Loucy (cell line): Measurements from ENCODE around the gene TRPT1.

Experiments
- H2AFZ ChIP-seq: fragments of 200-600 bp; sonication (generic); 2 replicates; pipeline ENCODE4 v1.6.0; 2016; ENCODE audit warnings: antibody characterized with exemption, mild to moderate bottlenecking, low read length, moderate library complexity
- H3F3A ChIP-seq: fragments of 200-600 bp; 2 replicates; pipeline ENCODE4 v1.6.0; 2016; ENCODE audit warnings: antibody characterized with exemption, low read depth, mild to moderate bottlenecking
- H3K27me3 ChIP-seq: fragments of 200-600 bp; sonication (generic); 2 replicates; pipeline ENCODE4 v1.6.1; 2014; ENCODE audit warnings: low read length, mild to moderate bottlenecking; ENCODE audit not compliant: insufficient read depth, poor library complexity, severe bottlenecking
- H3K36me3 ChIP-seq: fragments of 200-600 bp; sonication (generic); 2 replicates; pipeline ENCODE4 v1.6.1; 2016; ENCODE audit warnings: low read length; ENCODE audit not compliant: insufficient read depth
- H3K4me1 ChIP-seq: fragments of 200-600 bp; sonication (generic); 2 replicates; pipeline ENCODE4 v1.5.1; 2014; ENCODE audit warnings: low read length, mild to moderate bottlenecking; ENCODE audit not compliant: insufficient read depth, poor library complexity, severe bottlenecking
- H3K4me2 ChIP-seq: fragments of 200-600 bp; sonication (generic); 2 replicates; pipeline ENCODE4 v1.6.0; 2014; ENCODE audit warnings: antibody characterized with exemption, low read length, low read depth, mild to moderate bottlenecking; ENCODE audit not compliant: poor library complexity, severe bottlenecking
- H3K4me3 ChIP-seq: fragments of 200-600 bp; sonication (generic); 2 replicates; pipeline ENCODE4 v1.5.1; 2014; ENCODE audit warnings: low read length, mild to moderate bottlenecking, mixed read lengths; ENCODE audit not compliant: poor library complexity, severe bottlenecking
- H3K79me2 ChIP-seq: fragments of 200-600 bp; sonication (generic); 2 replicates; pipeline ENCODE4 v1.6.1; 2014; ENCODE audit warnings: low read length; ENCODE audit not compliant: insufficient read depth
- H3K9ac ChIP-seq: fragments of 200-600 bp; sonication (generic); 2 replicates; pipeline ENCODE4 v1.6.0; 2014; ENCODE audit warnings: mild to moderate bottlenecking, low read depth, low read length, moderate library complexity; ENCODE audit not compliant: poor library complexity, severe bottlenecking
- H3K9me2 ChIP-seq: fragments of 200-600 bp; sonication (generic); replicated peaks from 2 replicates; pipeline ENCODE4 v1.6.1; 2016; ENCODE audit warnings: low read depth, low read length, mixed read lengths
- H3K9me3 ChIP-seq: fragments of 200-600 bp; sonication (generic); 2 replicates; pipeline ENCODE4 v1.6.1; 2014; ENCODE audit warnings: mild to moderate bottlenecking, antibody characterized with exemption, low read length, low read depth; ENCODE audit not compliant: insufficient read depth
- H4K20me1 ChIP-seq: fragments of 200-600 bp; sonication (generic); 2 replicates; pipeline ENCODE4 v1.6.0; 2014; ENCODE audit warnings: antibody characterized with exemption, low read length, mild to moderate bottlenecking; ENCODE audit not compliant: insufficient read depth, poor library complexity, severe bottlenecking
- EZH2phosphoT487 ChIP-seq: fragments of 200-600 bp; IDR thresholded peaks from 2 replicates; pipeline ENCODE4 v1.6.1; 2018; ENCODE audit warnings: antibody characterized with exemption, mild to moderate bottlenecking, moderate library complexity, borderline replicate concordance
- TF ChIP-seq, protein P1 (sequence below): fragments of 200-600 bp; sonication (generic); conservative IDR thresholded peaks from 2 replicates; pipeline ENCODE4 v1.5.1; 2014; ENCODE audit warnings: mild to moderate bottlenecking, antibody characterized with exemption, low read length

The TRPT1 gene, protein sequence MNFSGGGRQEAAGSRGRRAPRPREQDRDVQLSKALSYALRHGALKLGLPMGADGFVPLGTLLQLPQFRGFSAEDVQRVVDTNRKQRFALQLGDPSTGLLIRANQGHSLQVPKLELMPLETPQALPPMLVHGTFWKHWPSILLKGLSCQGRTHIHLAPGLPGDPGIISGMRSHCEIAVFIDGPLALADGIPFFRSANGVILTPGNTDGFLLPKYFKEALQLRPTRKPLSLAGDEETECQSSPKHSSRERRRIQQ

DNA sequence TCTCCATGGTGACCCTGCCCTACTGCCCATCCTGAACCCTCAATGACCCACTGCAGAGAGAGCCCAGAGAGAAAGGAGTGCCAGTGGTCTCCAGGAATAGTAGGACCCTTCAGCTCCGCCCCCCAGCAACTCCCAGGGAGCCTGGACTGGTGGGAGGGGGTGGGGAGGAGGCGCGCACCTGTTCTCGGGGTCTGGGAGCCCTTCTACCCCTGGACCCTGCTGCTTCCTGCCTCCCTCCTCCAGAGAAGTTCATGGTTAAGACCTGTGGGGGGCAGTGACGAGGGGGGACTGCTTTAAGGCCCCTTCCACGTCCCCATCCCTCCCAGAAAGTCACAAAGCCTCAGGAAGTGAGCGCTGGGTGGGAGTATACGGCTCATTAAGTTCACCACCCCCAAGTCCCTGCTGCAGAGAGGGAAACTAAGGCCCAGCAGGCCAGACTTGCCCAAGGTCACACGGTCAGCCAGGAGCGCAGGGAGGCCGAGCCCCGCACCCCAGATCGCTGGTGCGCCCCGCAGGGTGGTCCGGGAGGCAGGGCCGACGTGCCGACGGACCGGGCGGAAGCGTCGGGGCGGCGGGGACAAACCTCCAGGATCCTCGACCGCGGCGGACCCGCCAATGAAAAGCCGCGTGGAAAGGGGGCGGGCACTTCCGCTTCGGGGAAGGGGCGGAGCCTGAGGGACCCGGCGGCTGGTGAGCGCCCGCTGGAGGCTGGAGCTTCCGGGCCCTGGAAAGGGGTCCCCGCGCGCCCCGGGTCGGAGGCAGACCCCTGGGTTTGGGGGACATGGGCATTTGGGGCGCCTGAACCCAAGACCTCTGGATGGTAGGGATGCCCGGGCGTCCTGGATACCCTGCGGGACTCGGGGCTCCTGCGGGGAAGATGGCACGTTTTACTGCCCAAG lies at the start of gene TRPT1, which contains the start of gene NUDT22:
Gene TRPT1, minus strand, starts transcription at position 579 of the 899 bp plus-strand sequence. Its CDS starts 326 bp downstream, at position 253.
Gene NUDT22, plus strand, starts transcription at position 667 of the 899 bp plus-strand sequence. CDS start 379 bp downstream, outside the sequence.
- Histone ChIP-seq H3K4me1 (peaks cover 20% of the 10 kb centered on the region), H3K79me2 (peaks cover 39% of the 10 kb centered on the region), H3K4me3 (peak within 1 kb of the TSS; percentile 82), H3K9me3 (no peaks in the 10 kb centered on the region), H3K9ac (peak within 1 kb of the TSS; percentile 98), H4K20me1 (peaks cover 27% of the 10 kb centered on the region), H3F3A (no peaks in the 10 kb centered on the region), H3K36me3 (peaks cover 12% of the 10 kb centered on the region; the same call in 1 of the 2 replicates), H3K4me2 (peak within 1 kb of the TSS; percentile 100), H3K27me3 (no peaks in the 10 kb centered on the region), H2AFZ (peak within 1 kb of the TSS; percentile 72), H3K9me2 (no peaks in the 10 kb centered on the region)
- no peak for TF ChIP-seq EZH2phosphoT487
- TF ChIP-seq, protein P1, sequence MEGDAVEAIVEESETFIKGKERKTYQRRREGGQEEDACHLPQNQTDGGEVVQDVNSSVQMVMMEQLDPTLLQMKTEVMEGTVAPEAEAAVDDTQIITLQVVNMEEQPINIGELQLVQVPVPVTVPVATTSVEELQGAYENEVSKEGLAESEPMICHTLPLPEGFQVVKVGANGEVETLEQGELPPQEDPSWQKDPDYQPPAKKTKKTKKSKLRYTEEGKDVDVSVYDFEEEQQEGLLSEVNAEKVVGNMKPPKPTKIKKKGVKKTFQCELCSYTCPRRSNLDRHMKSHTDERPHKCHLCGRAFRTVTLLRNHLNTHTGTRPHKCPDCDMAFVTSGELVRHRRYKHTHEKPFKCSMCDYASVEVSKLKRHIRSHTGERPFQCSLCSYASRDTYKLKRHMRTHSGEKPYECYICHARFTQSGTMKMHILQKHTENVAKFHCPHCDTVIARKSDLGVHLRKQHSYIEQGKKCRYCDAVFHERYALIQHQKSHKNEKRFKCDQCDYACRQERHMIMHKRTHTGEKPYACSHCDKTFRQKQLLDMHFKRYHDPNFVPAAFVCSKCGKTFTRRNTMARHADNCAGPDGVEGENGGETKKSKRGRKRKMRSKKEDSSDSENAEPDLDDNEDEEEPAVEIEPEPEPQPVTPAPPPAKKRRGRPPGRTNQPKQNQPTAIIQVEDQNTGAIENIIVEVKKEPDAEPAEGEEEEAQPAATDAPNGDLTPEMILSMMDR: peak; percentile 57

DNA sequence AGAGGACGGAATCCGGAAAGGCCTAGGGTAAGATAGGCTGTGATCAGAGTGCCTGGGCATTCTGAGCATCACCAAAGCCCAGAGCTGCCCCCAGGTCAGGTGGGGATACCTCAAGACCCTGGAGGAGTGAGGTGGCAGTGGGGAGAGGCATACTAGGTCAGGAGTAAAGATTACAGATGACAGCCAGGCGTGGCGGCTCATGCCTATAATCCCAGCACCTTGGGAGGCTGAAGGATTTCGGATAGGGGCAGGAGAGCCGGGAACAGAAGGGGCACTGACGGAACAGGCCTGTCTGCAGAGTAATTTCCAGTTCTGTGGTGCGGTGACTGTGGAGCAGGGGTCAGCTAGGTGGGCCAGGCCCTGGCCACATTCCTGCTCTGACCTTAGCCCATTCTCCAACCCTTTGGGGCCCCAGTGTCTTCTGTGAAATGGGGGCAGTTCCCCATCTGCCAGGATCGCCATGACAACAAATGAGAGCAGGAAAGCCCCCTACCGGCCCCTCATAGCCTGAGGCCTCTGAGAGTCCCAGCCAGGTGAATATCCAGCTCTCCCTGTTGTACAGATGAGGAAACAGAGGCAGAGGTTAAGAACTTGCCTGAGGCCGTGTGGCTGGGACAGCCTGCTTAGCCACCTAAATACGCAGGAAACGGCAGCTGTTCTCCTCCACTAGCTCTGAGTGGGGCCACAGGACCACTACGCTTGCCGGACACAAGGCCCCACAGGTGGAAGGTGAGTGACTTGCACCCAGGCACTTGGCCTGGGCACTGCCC lies 49.2 kb upstream of the TRPT1 start:
- Histone ChIP-seq H3K9ac (no peak overlapping the region), H3K36me3 (no peaks in the 10 kb centered on the region), H3K9me2 (no peaks in the 10 kb centered on the region), H3K4me2 (no peak overlapping the region), H4K20me1 (no peaks in the 10 kb centered on the region), H3K4me3 (no peak overlapping the region), H3K4me1 (peaks cover 14% of the 10 kb centered on the region), H3K9me3 (no peaks in the 10 kb centered on the region), H3K79me2 (no peaks in the 10 kb centered on the region; the same call in 1 of the 2 replicates), H2AFZ (no peak overlapping the region), H3K27me3 (no peaks in the 10 kb centered on the region), H3F3A (no peaks in the 10 kb centered on the region)
- TF ChIP-seq, protein P1: no peak

DNA sequence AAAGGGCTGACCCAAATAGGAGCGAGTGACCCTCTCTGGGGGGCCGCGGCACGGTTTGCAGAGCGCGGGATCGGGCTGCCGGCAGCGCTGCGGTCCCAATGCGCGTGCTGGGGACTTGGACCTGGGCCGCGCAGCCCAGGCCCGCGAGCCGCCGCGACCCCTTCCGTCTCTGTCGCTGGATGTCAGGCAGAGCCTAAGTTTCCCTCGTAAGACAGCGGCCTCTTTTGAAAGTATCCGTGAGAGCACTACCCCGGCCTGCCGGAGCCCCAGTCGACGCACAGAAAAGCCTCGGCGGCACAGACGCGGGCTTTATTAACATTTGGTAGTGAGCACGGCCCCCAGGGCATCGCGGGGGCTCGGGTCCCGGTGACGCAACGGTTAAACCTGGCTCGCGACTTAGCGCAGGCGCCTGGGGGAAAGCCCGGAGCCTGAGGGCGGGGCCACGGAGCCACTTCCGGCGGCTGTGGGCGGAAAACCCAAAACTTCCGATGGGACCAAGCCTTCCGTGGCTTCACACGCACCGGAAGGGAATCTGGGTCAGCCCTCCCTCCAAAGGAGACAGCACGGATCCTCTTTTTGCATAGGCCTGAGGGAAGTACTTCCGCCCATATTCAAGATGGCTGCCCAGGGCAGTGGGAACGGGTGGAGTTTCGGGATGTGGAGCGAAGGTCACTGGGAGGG lies 43.7 kb upstream of the TRPT1 start:
- Histone ChIP-seq H4K20me1 (no peaks in the 10 kb centered on the region), H2AFZ (peak overlapping the region; percentile 77), H3K36me3 (no peaks in the 10 kb centered on the region), H3K79me2 (no peaks in the 10 kb centered on the region; the same call in 1 of the 2 replicates), H3K9me2 (no peaks in the 10 kb centered on the region), H3K27me3 (no peaks in the 10 kb centered on the region), H3K4me2 (peak overlapping the region; percentile 99), H3K4me1 (peaks cover 27% of the 10 kb centered on the region), H3K9me3 (no peaks in the 10 kb centered on the region), H3K9ac (peak overlapping the region; percentile 87), H3F3A (peaks cover 6% of the 10 kb centered on the region; the same call in 1 of the 2 replicates), H3K4me3 (peak overlapping the region; percentile 74)
- no peak for TF ChIP-seq EZH2phosphoT487
- TF ChIP-seq, protein P1: peak; percentile 31
